K562 (cell line): ENCODE measurements around the gene BCL7C. TPM values are rescaled to one million over a fixed set of nuclear protein-coding genes. Genes with fewer than 3 reads are reported as not detected.

ENCODE experiments used
- ATF7 ChIP-seq: fragments of 450-650 bp; IDR thresholded peaks from 2 replicates; pipeline ENCODE4 v1.7.1; 2014; ENCODE audit warnings: mild to moderate bottlenecking, moderate library complexity
- BACH1 ChIP-seq: fragments of 200-800 bp; sonication (Bioruptor generic); IDR thresholded peaks from 2 replicates; pipeline ENCODE4 v1.6.1; 2016; ENCODE audit warnings: missing genetic modification characterization, missing compliant biosample characterization
- CBX1 ChIP-seq: sonication (generic); IDR thresholded peaks from 2 replicates; pipeline ENCODE4 v1.6.1; 2016; ENCODE audit warnings: antibody characterized with exemption, low read depth, mild to moderate bottlenecking
- CEBPB ChIP-seq: fragments of 450-650 bp; IDR thresholded peaks from 2 replicates; pipeline ENCODE4 v1.6.1; 2016; ENCODE audit warnings: missing genetic modification characterization, missing compliant biosample characterization
- E2F3 ChIP-seq: fragments of 250-450 bp; sonication (Bioruptor Pico); IDR thresholded peaks from 2 replicates; pipeline ENCODE4 v1.4.0; 2020; ENCODE audit warnings: mild to moderate bottlenecking
- ETV1 ChIP-seq: fragments of 450-650 bp; conservative IDR thresholded peaks from 2 replicates; pipeline ENCODE4 v1.6.1; 2016; ENCODE audit warnings: missing genetic modification characterization, control low read depth, low read depth, missing compliant biosample characterization
- GATAD2A ChIP-seq: fragments of 450-650 bp; IDR thresholded peaks from 2 replicates; pipeline ENCODE4 v1.6.1; 2017
- HDAC6 ChIP-seq: IDR thresholded peaks from 2 replicates; pipeline ENCODE4 v1.6.1; 2012; ENCODE audit warnings: low read depth, mild to moderate bottlenecking, control low read depth, inconsistent platforms, low read length, moderate library complexity
- IRF2 ChIP-seq: sonication (generic); formaldehyde crosslinking; IDR thresholded peaks from 2 replicates; pipeline ENCODE4 v1.8.1; 2022; ENCODE audit warnings: mild to moderate bottlenecking, missing genetic modification reagents
- KDM2B ChIP-seq: fragments of 250-450 bp; sonication (Bioruptor Pico); IDR thresholded peaks from 2 replicates; pipeline ENCODE4 v1.8.0; 2021; ENCODE audit warnings: mild to moderate bottlenecking, moderate library complexity
- MYNN ChIP-seq, 2 experiments: sonication (generic); formaldehyde crosslinking in 1 of 2; IDR thresholded peaks; 2 replicates each; pipeline versions ENCODE4 v1.5.0 to v1.6.1; 2016 to 2020; ENCODE audit warnings: antibody characterized with exemption in 1 of 2, missing genetic modification reagents in 1 of 2
- POU5F1 ChIP-seq: fragments of 150-350 bp; IDR thresholded peaks from 2 replicates; pipeline ENCODE4 v1.6.1; 2014; ENCODE audit warnings: borderline replicate concordance, low read length, low read depth, mild to moderate bottlenecking; ENCODE audit not compliant: partially characterized antibody
- PRMT5 ChIP-seq: sonication (generic); formaldehyde crosslinking; IDR thresholded peaks from 2 replicates; pipeline ENCODE4 v1.5.0; 2020; ENCODE audit warnings: missing genetic modification reagents
- RBFOX2 ChIP-seq: fragments of 200-400 bp; formaldehyde crosslinking; IDR thresholded peaks from 2 replicates; pipeline ENCODE4 v1.6.1; 2017; ENCODE audit warnings: low read depth, mild to moderate bottlenecking, low read length, moderate library complexity
- SMAD4 ChIP-seq: fragments of 250-450 bp; sonication (Bioruptor Pico); conservative IDR thresholded peaks from 2 replicates; pipeline ENCODE4 v1.8.0; 2021; ENCODE audit warnings: inconsistent platforms, mild to moderate bottlenecking, moderate library complexity
- SMC3 ChIP-seq: conservative IDR thresholded peaks from 2 replicates; pipeline ENCODE4 v1.6.1; 2011; ENCODE audit warnings: low read depth, low read length, improper control_type of control experiment; ENCODE audit not compliant: insufficient read depth
- TCF7 ChIP-seq: sonication (generic); IDR thresholded peaks from 2 replicates; pipeline ENCODE4 v1.6.1; 2016; ENCODE audit warnings: antibody characterized with exemption, borderline replicate concordance
- TEAD1 ChIP-seq, 2 experiments: fragments of 450-650 bp in 1 of 2; sonication (generic) in 1 of 2; formaldehyde crosslinking; IDR thresholded peaks; 2 replicates each; pipeline versions ENCODE4 v1.4.0 to v1.8.0; 2020 to 2022; ENCODE audit warnings: mild to moderate bottlenecking in 2 of 2, missing genetic modification reagents in 1 of 2
- ZC3H8 ChIP-seq: fragments of 450-650 bp; IDR thresholded peaks from 2 replicates; pipeline ENCODE4 v1.6.1; 2017
- ZFP36 ChIP-seq: fragments of 150-350 bp; IDR thresholded peaks from 2 replicates; pipeline ENCODE4 v1.6.1; 2018; ENCODE audit warnings: low read length, low read depth; ENCODE audit not compliant: partially characterized antibody
- ZKSCAN8 ChIP-seq: fragments of 200-800 bp; sonication (Bioruptor generic); IDR thresholded peaks from 2 replicates; pipeline ENCODE4 v1.6.1; 2016; ENCODE audit warnings: missing genetic modification characterization, missing compliant biosample characterization
- ZNF140 ChIP-seq: fragments of 250-450 bp; sonication (Bioruptor Pico); IDR thresholded peaks from 2 replicates; pipeline ENCODE4 v1.8.0; 2021; ENCODE audit warnings: moderate library complexity, mild to moderate bottlenecking, inconsistent platforms
- ZNF551 ChIP-seq: fragments of 250-450 bp; sonication (Bioruptor Pico); IDR thresholded peaks from 2 replicates; pipeline ENCODE4 v1.5.0; 2021; ENCODE audit warnings: mild to moderate bottlenecking, moderate library complexity
- ZSCAN29 ChIP-seq: fragments of 450-650 bp; IDR thresholded peaks from 2 replicates; pipeline ENCODE4 v1.6.1; 2017
- polyA plus RNA-seq, 8 experiments: library from polyadenylated mRNA; depleted of rRNA in 4 of 8; stranded (reverse) in 5 of 8; unstranded in 3 of 8; fragments of >200 nt; fragmentation: Nextera tagmentation in 2 of 8; fragmentation: Illumina TruSeq in 1 of 8; extraction: Ambion mirVana in 2 of 8; extraction: Trizol in 1 of 8; gene quantifications; 2 replicates each; pipeline versions ENCODE4 v1.2.1 to v1.2.3, GENCODE V29; 2011 to 2014; ENCODE audit warnings: inconsistent platforms in 1 of 8, missing spikeins in 1 of 8
- total RNA-seq, 7 experiments: library from RNA; depleted of rRNA in 6 of 7; stranded (reverse); fragments of >200 nt in 6 of 7; fragmentation: Illumina TruSeq in 2 of 7; extraction: Trizol in 2 of 7; gene quantifications; 2 replicates each; pipeline versions ENCODE4 v1.2.1 to v1.2.3, GENCODE V29; 2011 to 2021; ENCODE audit warnings: low replicate concordance in 1 of 7
- TF ChIP-seq, protein P1 (sequence below): fragments of 450-650 bp; IDR thresholded peaks from 2 replicates; pipeline ENCODE4 v1.7.1; 2018; ENCODE audit warnings: mild to moderate bottlenecking, low read depth; ENCODE audit not compliant: partially characterized antibody

The BCL7C gene
- total and polyA plus RNA-seq, 9 of the 15 experiments (the other 6 are each of a cell fraction or from before 2014, with no cell fraction given): 1.7 to 85.8 (median 19.6) TPM

DNA sequence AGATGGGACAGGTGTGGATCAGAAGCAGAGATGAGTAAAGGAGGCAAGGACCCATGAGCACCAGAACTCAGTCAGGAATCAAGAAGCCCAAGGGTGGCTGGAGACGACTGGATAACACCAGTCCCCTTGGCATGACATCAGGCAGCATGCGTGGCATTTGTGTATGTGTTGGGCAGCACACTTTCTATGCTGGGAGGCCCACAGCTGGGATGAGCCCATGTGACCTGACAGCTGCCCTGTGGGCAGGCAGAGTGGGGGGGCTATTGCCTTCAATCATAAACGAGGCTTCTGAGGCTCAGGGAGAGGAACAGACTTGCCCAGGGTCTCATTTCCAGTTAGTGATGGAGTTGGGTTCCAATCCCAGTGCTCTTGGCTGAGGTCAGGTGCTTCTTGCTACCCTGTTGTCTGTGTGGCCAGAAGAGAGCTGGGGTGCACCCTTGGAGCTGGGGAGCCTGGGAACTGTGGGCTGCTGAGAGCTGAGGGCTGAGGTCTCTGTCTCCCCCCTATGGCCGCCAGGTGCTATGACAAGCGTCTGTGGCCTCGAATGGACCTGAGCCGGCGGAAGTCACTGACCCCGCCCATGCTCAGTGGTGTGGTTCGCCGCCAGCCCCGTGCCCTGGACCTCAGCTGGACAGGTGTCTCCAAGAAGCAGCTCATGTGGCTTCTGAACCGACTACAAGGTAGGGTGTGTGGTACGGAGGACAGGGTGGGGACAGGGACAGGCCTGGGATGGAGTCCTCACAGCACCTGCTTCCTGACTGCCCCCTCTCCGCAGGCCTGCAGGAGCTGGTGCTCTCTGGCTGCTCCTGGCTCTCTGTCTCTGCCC, 47.9 kb upstream of the BCL7C start (continued):
- TF ChIP-seq ZC3H8 (no peak), ATF7 (peak; percentile 67), GATAD2A (no peak), POU5F1 (no peak), MYNN (IDR thresholded peaks at IDR 0.05) (0 out of 2 replicates have a peak, but pooled peaks have one; percentile 24), MYNN (CRISPR knock-in tag; IDR thresholded peaks at IDR 0.05) (no peak), ETV1 (tag) (peak; percentile 71), ZSCAN29 (no peak), ZKSCAN8 (no peak), TEAD1 (CRISPR knock-in tag; IDR thresholded peaks at IDR 0.05) (no peak), SMAD4 (CRISPR knock-in tag) (peak; percentile 72), ZNF551 (CRISPR knock-in tag) (no peak), PRMT5 (no peak), SMC3 (peak; percentile 76), CBX1 (no peak), E2F3 (CRISPR knock-in tag) (peak; percentile 31; the same call in 1 of the 2 replicates), ZFP36 (peak; percentile 13), RBFOX2 (peak; percentile 52), HDAC6 (no peak), BACH1 (tag) (no peak), ZNF140 (CRISPR knock-in tag) (no peak), IRF2 (CRISPR knock-in tag) (no peak), KDM2B (CRISPR knock-in tag) (no peak), CEBPB (no peak), TCF7 (0 out of 2 replicates have a peak, but pooled peaks have one; percentile 11)
- TF ChIP-seq, protein P1, sequence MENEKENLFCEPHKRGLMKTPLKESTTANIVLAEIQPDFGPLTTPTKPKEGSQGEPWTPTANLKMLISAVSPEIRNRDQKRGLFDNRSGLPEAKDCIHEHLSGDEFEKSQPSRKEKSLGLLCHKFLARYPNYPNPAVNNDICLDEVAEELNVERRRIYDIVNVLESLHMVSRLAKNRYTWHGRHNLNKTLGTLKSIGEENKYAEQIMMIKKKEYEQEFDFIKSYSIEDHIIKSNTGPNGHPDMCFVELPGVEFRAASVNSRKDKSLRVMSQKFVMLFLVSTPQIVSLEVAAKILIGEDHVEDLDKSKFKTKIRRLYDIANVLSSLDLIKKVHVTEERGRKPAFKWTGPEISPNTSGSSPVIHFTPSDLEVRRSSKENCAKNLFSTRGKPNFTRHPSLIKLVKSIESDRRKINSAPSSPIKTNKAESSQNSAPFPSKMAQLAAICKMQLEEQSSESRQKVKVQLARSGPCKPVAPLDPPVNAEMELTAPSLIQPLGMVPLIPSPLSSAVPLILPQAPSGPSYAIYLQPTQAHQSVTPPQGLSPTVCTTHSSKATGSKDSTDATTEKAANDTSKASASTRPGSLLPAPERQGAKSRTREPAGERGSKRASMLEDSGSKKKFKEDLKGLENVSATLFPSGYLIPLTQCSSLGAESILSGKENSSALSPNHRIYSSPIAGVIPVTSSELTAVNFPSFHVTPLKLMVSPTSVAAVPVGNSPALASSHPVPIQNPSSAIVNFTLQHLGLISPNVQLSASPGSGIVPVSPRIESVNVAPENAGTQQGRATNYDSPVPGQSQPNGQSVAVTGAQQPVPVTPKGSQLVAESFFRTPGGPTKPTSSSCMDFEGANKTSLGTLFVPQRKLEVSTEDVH: no peak
